Measurements from ENCODE around the gene CTAGE8. TPM values are rescaled to one million over a fixed set of nuclear protein-coding genes. Genes with fewer than 3 reads are reported as not detected.
"Not testable (repeated sequence)": the region's sequence is repeated elsewhere in the genome, so short reads cannot be mapped to it uniquely, and the experiment has no call there.

Gene CTAGE8
- total and polyA plus RNA-seq, 2 of the 8 experiments (the other 6 are each of a cell fraction or from before 2014, with no cell fraction given): not detected

DNA sequence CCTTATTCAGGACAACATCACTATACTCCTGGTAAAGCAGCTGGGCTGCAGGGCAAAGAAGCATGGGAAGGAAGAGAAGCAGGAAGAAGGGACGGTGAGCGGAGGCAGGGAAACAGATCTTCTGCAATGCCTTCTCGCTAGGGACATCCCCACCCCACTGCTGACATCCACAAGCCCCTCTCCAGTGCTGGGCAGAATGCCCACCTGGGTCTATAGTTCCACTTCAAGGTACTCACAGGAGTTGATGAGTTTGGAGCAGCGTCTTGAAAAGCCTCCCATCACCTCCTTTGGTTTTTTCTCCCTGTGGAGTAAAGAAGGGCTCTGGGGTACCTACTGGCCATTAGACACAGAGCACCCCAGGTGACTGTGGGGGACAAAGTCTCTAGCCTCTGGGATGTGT, 13.4 kb upstream of the CTAGE8 start:
- FAIRE-seq; H3K9ac ChIP-seq (replicated peaks in 1 of 4; ENCODE audit: extremely low read depth in 1 of 4, low read depth in 3 of 4, low read length in 3 of 4); H3K4ac ChIP-seq (replicated peaks; ENCODE audit: insufficient read length, low read depth, low read length); H4K91ac ChIP-seq (replicated peaks; ENCODE audit: insufficient read length, low read length); H3K14ac ChIP-seq (ENCODE audit: insufficient read length); DNase-seq (ENCODE audit: low read depth in 1 of 2, low spot score in 2 of 2); H3K9me3 ChIP-seq (ENCODE audit: insufficient read depth in 2 of 2, low read depth in 1 of 2, low read length in 1 of 2); H3K27me3 ChIP-seq (replicated peaks in 1 of 4; ENCODE audit: control insufficient read depth in 3 of 4, extremely low read depth in 1 of 4, insufficient read depth in 3 of 4, low read length in 3 of 4); H3K79me2 ChIP-seq (ENCODE audit: control insufficient read depth in 1 of 2, insufficient read depth in 2 of 2, low read length in 2 of 2); H3K27ac ChIP-seq (ENCODE audit: low read depth, low read length); H3K56ac ChIP-seq (replicated peaks; ENCODE audit: insufficient read length, low read depth, low read length); H4K8ac ChIP-seq (ENCODE audit: extremely low read depth, insufficient read depth, low read length); H3K23ac ChIP-seq (ENCODE audit: insufficient read length); H2AFZ ChIP-seq (ENCODE audit: low read length); H3K79me1 ChIP-seq (ENCODE audit: low read depth, low read length); POLR2A ChIA-PET (ENCODE audit: partially characterized antibody); H3K18ac ChIP-seq (ENCODE audit: extremely low read depth, low read length); H2AK5ac ChIP-seq (ENCODE audit: low read depth, low read length); H3K4me1 ChIP-seq (replicated peaks in 1 of 4; ENCODE audit: control insufficient read depth in 3 of 4, insufficient read depth in 4 of 4, low read length in 3 of 4); H3K4me3 ChIP-seq (ENCODE audit: extremely low read depth in 1 of 4, insufficient read depth in 2 of 4, low read depth in 3 of 4, low read length in 4 of 4); H2BK120ac ChIP-seq (replicated peaks; ENCODE audit: low read depth, low read length); H4K20me1 ChIP-seq (replicated peaks in 1 of 2; ENCODE audit: control insufficient read depth in 1 of 2, insufficient read depth in 2 of 2, low read length in 2 of 2); H2BK15ac ChIP-seq (ENCODE audit: low read length); H2BK20ac ChIP-seq (ENCODE audit: low read length); H4K5ac ChIP-seq (ENCODE audit: insufficient read length, low read depth, low read length); H2BK5ac ChIP-seq (ENCODE audit: low read depth, low read length); H3K23me2 ChIP-seq (ENCODE audit: low read depth, low read length); H2BK12ac ChIP-seq (ENCODE audit: low read depth, low read length); CTCF ChIA-PET (ENCODE audit: partially characterized antibody); H3K4me2 ChIP-seq (ENCODE audit: insufficient read depth in 1 of 2, low read depth in 2 of 2, low read length in 2 of 2); H3K36me3 ChIP-seq (ENCODE audit: control insufficient read depth in 2 of 4, insufficient read depth in 4 of 4, low read length in 3 of 4): not testable (repeated sequence)
- WGBS, 2 experiments (ENCODE audit: extremely low coverage in 1 of 2, insufficient coverage in 1 of 2, insufficient read length in 1 of 2, insufficient replicate concordance in 2 of 2, low coverage in 1 of 2, low lambda C conversion rate in 2 of 2, missing lambda C conversion rate in 1 of 2): 87% methylated on average over 3 of the region's 4 CpGs; no CpG with 5 or more reads in 1 of the 2 experiments

DNA sequence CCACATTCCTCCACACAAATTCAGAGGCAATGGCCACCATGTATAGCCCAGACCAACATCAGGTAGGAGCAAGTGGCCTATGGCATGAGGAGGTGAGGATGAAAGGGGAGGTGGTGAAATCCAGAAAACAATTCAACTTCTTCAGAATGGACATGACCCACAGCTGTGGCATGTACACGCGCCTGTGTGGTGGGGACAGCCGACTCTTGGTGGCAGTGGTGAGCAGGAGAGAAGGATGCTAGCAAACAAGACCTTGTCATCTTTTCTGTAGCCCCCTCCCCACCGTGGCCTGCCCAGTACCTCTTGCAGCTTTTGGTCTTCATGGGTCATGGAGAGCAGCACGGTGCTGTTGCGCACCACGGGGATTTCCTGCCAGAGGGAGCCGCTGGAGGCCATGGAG, 12.9 kb upstream of the CTAGE8 start:
- H3K79me1 ChIP-seq (ENCODE audit: low read depth, low read length); H4K8ac ChIP-seq (ENCODE audit: extremely low read depth, insufficient read depth, low read length); H3K18ac ChIP-seq (ENCODE audit: extremely low read depth, low read length); H3K4me3 ChIP-seq (ENCODE audit: extremely low read depth in 1 of 4, insufficient read depth in 2 of 4, low read depth in 3 of 4, low read length in 4 of 4); H2AK5ac ChIP-seq (ENCODE audit: low read depth, low read length); H3K27ac ChIP-seq (ENCODE audit: low read depth, low read length); H4K91ac ChIP-seq (replicated peaks; ENCODE audit: insufficient read length, low read length); H3K9ac ChIP-seq (replicated peaks in 1 of 4; ENCODE audit: extremely low read depth in 1 of 4, low read depth in 3 of 4, low read length in 3 of 4); H2BK120ac ChIP-seq (replicated peaks; ENCODE audit: low read depth, low read length); H2BK15ac ChIP-seq (ENCODE audit: low read length); H3K36me3 ChIP-seq (ENCODE audit: control insufficient read depth in 2 of 4, insufficient read depth in 4 of 4, low read length in 3 of 4); H3K23ac ChIP-seq (ENCODE audit: insufficient read length); H4K5ac ChIP-seq (ENCODE audit: insufficient read length, low read depth, low read length); H4K20me1 ChIP-seq (replicated peaks in 1 of 2; ENCODE audit: control insufficient read depth in 1 of 2, insufficient read depth in 2 of 2, low read length in 2 of 2); H3K27me3 ChIP-seq (replicated peaks in 1 of 4; ENCODE audit: control insufficient read depth in 3 of 4, extremely low read depth in 1 of 4, insufficient read depth in 3 of 4, low read length in 3 of 4); H3K14ac ChIP-seq (ENCODE audit: insufficient read length); H3K4me1 ChIP-seq (replicated peaks in 1 of 4; ENCODE audit: control insufficient read depth in 3 of 4, insufficient read depth in 4 of 4, low read length in 3 of 4); H3K9me3 ChIP-seq (ENCODE audit: insufficient read depth in 2 of 2, low read depth in 1 of 2, low read length in 1 of 2); H2BK20ac ChIP-seq (ENCODE audit: low read length); DNase-seq (ENCODE audit: low read depth in 1 of 2, low spot score in 2 of 2); H3K4me2 ChIP-seq (ENCODE audit: insufficient read depth in 1 of 2, low read depth in 2 of 2, low read length in 2 of 2); H3K23me2 ChIP-seq (ENCODE audit: low read depth, low read length); H2BK5ac ChIP-seq (ENCODE audit: low read depth, low read length); FAIRE-seq; CTCF ChIA-PET (ENCODE audit: partially characterized antibody); H3K79me2 ChIP-seq (ENCODE audit: control insufficient read depth in 1 of 2, insufficient read depth in 2 of 2, low read length in 2 of 2); H3K56ac ChIP-seq (replicated peaks; ENCODE audit: insufficient read length, low read depth, low read length); H2BK12ac ChIP-seq (ENCODE audit: low read depth, low read length); H3K4ac ChIP-seq (replicated peaks; ENCODE audit: insufficient read length, low read depth, low read length); POLR2A ChIA-PET (ENCODE audit: partially characterized antibody); H2AFZ ChIP-seq (ENCODE audit: low read length): not testable (repeated sequence)
- no CpG with 5 or more reads among the region's 8 CpGs for WGBS, 2 experiments (ENCODE audit: extremely low coverage in 1 of 2, insufficient coverage in 1 of 2, insufficient read length in 1 of 2, insufficient replicate concordance in 2 of 2, low coverage in 1 of 2, low lambda C conversion rate in 2 of 2, missing lambda C conversion rate in 1 of 2)
